Activated gamma-delta T cell treated with anti-CD3 and anti-CD28 coated beads, Interleukin-2, amount 50 U/mL, for 16 hours (primary cell): ENCODE results near the gene WDFY1.

ENCODE experiments used
- DNase-seq: peaks from one replicate; pipeline ENCODE4 v3.0.0-alpha.2; 2020; ENCODE audit warnings: low read depth

WDFY1 gene

GRCh38 chr2:223930103-223930976, 14.8 kb downstream of the WDFY1 start:
- no peak for DNase-seq

DNA sequence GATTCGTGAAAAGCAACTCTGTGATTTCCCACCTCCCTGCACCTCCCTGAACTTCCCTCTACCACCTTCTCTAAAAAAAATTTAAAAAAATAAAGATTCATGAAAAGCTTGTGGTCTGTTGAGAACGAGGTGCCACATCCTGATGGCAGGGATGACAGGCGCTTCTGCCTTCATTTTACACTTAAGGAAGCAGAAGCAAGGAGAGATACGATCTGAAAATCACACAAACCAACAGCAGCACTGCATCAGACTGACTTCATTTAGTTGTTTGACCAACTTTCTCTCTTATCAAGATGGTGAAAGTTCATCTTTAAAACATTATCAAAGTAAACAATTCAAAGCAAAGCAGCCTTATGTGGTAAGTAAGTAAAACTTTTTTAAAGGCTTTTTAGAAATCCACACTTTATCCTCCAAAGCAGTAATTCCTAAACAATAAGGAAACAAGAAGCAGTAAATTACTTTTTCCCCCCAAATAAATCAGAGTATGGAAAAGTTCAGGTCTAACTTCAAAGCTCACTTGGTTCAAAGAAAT, 15.5 kb downstream of the WDFY1 start:
- no peak for DNase-seq

DNA sequence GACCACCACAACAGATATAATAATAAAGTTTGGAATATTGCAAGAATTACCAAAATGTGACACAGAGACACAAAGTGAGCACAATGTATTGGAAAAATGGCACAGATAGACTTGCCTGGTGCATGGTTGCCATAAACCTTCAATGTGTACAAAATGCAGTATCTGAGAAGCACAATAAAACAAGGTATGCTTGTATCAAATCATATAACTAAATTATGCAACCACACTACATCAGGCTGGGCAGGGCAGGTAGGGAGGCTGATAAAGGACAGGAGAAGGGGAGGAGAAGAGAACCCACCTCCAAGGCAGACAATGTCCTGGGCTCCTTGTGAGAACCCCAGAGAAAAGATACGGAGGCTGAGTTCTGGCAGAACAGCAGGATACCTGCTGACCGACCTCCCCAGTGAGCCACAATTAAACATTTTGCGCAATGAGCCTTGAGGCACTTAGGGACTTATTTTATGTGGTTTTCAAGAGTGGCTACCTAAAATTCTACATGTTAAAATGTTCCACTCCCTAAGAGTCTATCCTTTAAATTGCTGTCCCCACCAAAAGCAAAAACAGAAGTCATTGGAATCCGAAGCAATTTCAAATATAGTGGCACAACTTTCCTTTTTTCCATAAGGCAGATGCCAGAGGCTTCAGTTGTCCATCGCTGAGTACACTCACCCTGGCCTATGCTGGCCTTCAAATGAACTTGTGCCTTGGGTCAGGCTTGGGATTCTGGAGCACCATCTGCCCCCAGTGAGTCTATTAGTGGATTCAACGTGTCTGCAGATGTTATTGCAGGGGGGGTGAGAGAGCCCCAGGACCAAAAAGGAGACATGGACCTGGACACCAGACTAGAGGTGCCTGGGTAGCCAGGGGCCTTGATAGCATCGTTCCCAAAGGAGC, 16.8 kb downstream of the WDFY1 start:
- DNase-seq = no peak

DNA sequence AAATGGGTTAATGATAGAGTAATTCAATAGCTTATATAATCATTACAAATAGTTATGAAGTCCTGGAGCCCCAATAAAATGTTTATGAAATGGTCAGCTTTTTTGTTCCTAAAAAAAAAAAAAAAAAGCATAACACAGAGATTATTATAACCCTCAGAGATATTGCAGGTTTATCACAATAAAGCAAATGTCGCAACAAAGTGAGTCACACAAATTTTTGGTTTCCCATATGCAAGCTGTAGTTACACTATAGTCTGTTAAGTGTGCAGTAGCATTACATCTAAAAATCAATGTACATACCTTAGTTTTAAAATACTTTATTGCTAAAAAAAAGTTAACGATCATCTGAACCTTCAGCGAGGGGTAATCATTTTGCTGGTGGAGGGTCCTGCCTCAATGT, 20.0 kb downstream of the WDFY1 start:
- DNase-seq = no peak

DNA sequence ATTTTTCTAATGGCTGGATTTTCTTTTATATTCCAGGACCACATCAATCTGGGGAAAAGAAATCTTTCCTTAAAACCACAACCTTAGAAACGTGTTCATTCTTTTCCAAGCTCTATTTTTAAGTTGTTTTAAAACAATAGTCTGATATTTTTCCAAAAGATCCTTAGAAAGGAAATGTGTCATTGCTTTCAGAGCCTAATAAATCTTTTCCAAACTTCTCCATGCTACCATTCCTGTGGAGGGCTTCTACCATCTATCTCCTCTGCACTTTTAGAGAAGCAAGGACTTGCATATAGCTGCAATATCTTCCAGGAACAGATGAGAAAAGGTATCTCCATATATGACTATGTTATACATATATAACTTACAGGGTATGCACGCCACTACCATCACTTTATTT, 21.2 kb downstream of the WDFY1 start:
- DNase-seq = no peak

- no peak for DNase-seq
Measured at GRCh38 chr2:223922308-223922707, 22.8 kb downstream of the WDFY1 start.

- no peak for DNase-seq
Measured at GRCh38 chr2:223921204-223921603, 23.9 kb downstream of the WDFY1 start.

DNA sequence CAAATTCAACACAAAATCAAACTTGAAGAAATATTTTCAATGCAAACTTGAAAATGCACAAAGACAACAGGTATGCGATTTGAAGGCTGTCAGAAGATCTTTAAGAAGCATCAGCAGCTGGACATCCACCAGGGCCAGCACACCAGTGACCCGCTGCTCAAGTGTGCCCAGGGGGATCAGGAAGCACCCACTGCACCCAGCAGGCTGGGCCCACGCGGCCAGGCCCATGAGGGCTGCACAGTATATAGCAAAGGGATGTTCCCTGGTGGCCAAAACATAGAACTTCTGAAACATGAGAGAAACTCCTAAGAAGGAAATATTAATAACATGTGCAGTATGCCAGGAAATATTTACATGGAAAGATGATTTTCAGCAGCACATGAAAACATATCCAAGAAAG, 25.0 kb downstream of the WDFY1 start:
- no peak for DNase-seq

DNA sequence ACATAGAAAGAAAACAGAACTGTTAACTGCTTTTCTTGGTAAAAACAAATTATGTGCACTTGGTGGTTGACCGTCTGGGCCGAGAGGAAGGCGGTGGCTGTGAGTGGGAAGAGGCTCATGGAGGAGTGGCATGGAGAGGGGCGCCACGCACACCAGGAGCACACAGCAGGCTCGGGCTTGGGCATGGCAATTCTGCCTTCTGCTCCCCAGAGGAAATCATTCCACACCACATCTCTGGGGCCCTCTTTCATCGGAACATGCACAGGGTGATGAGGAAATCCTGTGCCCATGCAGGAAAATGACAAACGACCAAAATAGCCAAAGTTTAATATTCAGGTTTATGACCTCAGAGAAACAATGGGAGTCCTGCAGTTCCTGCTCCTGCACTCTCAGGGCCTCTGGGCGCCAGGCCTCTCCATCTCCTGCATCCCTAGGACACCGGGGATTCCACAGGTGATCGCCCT, 26.4 kb downstream of the WDFY1 start:
- no peak for DNase-seq

DNA sequence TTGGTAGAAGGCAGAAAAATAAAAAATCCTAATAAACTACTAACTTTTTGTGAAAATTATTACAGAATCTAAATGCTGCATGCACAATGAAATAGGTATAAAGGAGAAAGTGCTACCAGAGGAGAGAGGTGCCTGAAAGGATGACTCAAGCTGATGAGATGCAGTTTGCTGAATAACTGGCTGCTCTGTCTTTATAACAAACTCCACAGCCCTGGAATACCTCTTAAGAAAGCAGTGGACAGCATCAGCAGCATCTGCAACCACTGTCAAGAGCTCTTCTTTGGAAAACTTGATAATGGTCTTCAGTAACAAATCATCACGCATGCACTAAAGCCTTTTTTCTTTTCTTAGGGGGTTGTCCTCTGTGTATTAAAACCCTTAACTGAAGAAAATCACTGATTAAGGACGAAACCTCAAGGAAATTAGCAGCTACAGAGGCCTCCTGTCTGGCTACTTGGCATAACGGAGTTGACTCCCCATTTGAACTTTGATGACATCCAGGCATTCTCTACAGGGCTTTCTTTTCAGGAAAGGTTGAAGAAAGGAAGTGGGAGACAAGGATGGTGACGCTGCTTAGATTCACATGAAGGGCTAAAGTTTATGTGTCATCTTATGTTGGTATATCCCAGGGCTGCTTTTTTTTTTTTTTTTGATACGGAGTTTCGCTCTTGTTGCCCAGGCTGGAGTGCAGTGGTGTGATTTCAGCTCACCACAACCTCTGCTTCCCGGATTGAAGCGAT, 28.8 kb downstream of the WDFY1 start:
- DNase-seq = no peak

- DNase-seq = no peak
Measured at GRCh38 chr2:223915071-223915470, 30.1 kb downstream of the WDFY1 start.

GRCh38 chr2:223914324-223914723, 30.8 kb downstream of the WDFY1 start:
- no peak for DNase-seq

- no peak for DNase-seq
Measured at GRCh38 chr2:223909001-223909741, 36.0 kb downstream of the WDFY1 start.

- no peak for DNase-seq
Measured at GRCh38 chr2:223908304-223908998, 36.7 kb downstream of the WDFY1 start.

- DNase-seq = no peak
Measured at GRCh38 chr2:223905996-223906395, 39.1 kb downstream of the WDFY1 start.

- no peak for DNase-seq
Measured at GRCh38 chr2:223901854-223902253, 43.3 kb downstream of the WDFY1 start.

GRCh38 chr2:223901311-223901710, 43.8 kb downstream of the WDFY1 start:
- no peak for DNase-seq

DNA sequence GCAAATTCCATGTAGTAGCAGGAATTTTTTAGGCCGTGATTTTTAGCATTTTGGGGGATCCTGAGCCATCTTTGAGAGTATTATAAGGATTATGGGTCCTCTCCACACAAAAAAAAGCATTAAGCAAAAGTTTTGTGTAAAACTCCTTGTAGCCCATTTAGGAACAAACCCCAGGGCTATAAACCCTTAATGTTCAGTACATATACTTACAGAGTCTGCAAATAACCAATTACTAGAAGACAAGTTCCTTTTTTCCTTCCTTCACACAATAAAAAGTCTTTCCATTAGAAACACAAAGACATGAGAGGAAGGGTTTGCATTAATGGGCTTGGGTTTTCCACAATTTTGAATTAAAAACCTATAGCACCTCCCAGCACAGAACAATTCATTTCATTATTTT, 44.6 kb downstream of the WDFY1 start:
- DNase-seq = no peak

DNA sequence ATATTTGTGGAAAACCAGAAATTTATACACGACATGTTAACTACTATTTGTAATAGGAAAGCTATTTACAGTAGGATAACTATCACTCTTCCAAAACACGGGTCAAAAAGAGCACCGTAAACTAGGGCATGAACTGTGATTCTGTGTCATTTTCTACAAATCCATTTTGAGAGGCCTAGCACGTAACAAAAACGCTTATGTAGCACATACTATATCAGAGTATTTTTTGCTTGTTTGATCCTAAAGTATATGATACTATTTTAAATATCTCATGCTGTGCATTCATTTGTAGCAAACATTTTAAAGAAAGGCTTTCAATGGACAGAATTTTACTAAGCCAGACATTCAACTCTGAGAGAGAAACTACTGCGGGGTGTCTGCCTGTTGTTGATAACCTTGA, 45.1 kb downstream of the WDFY1 start:
- no peak for DNase-seq

DNA sequence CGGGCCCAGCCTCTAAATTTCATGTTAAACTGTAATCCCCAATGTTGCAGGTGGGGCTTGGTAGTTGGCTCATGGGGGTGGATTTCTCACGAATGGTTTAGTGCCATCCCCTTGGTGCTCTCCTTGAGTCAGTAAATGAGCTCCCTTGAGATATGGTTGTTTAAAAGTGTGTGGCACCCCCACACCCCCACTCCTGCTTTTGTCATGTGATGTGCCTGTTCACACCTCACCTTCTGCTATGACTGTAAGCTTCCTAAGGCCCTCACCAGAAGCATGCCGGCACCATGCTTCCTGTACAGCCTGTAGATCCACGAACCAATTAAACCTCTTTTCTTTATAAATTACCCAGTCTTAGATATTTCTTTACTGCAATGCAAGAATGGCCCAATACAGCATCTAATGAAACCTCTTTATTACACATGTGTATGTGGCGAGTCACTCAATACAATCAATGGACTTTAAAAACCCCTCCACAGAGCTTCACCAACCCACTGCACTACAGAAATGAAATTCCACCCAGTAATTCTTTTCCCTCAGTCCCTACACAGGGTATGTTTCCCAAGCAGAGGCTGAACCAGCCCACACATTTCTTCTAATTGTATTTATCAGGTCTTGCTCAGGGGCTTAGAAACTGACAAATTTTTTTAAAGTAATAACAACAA, 47.3 kb downstream of the WDFY1 start:
- no peak for DNase-seq
